Measurements from ENCODE around the gene DENND5A. TPM values are rescaled to one million over a fixed set of nuclear protein-coding genes. Genes with fewer than 3 reads are reported as not detected.
"Not testable (repeated sequence)": the region's sequence is repeated elsewhere in the genome, so short reads cannot be mapped to it uniquely, and the experiment has no call there.

DENND5A gene
- total RNA-seq, 1 experiment from 2014 or later: 67.5 TPM

DNA sequence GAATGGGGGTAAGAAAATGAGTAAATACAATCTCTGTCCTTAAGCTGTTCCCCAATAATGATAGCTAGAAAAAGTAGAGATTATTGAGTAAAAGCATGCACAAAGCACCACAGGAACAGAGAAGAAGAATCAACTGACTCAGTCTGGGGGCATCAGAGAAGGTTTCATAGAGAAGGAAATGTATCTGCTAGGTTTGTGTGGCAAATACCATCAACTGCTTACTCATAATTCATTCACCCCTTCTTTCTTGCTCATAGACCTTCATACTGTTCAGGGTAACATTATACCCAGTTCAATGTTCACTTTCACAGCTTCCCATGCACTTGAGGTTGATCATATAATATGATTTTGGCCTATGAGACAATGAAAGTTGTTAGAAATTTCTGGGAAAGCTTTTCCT, 88.6 kb downstream of the DENND5A start:
- DNase-seq (ENCODE audit: low read depth): no peak

DNA sequence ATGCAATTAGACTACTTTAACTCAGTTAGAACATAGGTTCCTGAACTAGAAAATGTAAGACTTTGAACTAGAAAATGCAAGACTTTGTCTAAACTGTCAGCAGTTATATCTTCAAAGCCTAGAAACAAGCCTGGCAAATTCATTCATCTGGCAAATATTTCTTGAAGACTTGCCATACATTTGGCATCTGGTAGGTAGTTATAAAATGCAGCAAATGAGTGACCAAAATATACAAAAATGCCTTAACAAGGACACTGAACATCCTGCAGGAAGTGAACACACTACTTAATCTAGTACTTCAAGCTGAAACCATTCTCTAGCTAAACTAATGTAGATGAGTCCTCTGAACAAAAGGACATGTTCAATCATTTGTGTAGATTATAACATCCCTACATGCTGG, 89.0 kb downstream of the DENND5A start:
- no peak for DNase-seq (ENCODE audit: low read depth)

GRCh38 chr11:9172389-9172788, 92.8 kb downstream of the DENND5A start:
- DNase-seq (ENCODE audit: low read depth): no peak

- peak; percentile 7 for DNase-seq (ENCODE audit: low read depth)
Observed at GRCh38 chr11:9170450-9170849, 94.7 kb downstream of the DENND5A start.

DNA sequence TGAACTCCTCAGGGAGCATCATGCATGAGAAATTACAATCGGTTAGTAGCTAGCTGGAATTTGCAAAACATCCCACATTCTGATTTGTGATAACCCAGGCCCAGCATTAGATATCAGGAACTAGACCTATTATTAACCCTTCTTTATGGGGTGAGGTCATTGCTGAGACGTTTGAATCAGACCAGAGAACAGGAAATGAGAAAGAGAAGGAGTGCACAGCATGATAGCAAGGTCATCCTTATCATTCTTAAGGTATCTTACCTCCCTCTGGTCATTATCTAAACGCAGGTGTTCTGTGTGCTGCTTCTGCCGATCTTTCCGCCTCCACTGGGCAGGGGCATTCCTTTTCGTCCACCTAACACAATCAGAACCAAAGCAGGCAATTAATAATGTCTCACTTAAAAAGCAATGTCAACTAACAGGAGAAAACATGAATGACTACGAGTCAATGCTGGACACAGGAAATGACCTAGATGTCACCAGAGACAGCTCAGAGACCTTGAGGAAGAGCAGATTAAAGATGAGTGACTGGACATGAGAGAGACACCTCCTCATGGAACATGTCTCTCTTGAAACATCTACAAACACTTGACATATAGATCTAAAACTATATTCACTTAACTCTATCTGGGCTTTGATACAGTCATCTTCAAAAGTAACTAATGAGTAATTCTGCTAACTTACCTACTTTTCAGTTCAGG, 95.4 kb downstream of the DENND5A start:
- no peak for DNase-seq (ENCODE audit: low read depth)

DNA sequence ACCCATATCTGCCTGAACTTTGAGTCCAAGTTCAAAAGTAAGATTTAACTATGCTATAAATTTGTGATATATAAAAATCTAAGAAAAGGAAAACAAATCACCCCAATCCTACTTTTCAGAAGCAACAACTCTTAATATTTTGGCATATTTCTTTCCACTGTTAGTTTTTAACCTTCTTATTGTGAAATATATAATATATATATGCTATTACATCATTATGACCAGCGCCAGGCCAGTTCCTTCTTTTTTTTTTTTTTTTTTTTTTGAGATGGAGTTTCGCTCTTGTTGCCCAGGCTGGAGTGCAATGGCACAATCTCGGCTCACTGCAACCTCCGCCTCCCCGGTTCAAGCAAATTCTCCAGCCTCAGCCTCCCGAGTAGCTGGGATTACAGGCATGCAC, 103.2 kb downstream of the DENND5A start:
- DNase-seq (ENCODE audit: low read depth): not testable (repeated sequence)

GRCh38 chr11:9160166-9160565, 105.0 kb downstream of the DENND5A start:
- no peak for DNase-seq (ENCODE audit: low read depth)

DNA sequence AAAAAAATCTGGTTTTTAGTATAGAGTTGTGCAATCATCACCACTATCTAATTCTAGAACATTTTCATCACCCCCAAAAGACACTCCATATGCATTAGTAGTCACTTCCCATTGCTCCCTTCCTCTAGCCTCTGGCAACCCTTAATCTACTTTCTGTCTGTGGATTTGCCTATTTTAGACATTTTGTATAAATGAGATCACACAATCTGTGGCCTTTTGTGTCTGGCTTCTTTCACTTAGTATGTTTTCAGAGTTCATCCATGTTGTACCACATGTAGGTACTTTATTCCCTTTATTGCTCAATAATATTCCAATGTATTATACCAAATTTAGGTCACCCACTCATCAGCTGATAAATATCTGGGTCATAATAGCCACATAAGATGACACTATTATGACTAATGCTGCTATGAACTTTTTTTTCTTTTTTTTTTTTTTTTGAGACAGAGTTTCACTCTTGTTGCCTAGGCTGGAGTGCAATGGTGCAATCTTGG, 106.2 kb downstream of the DENND5A start:
- DNase-seq (ENCODE audit: low read depth): no peak

GRCh38 chr11:9155930-9156329, 109.2 kb downstream of the DENND5A start:
- no peak for DNase-seq (ENCODE audit: low read depth)

- no peak for DNase-seq (ENCODE audit: low read depth)
Observed at GRCh38 chr11:9153651-9154050, 111.5 kb downstream of the DENND5A start.

GRCh38 chr11:9151631-9152030, 113.5 kb downstream of the DENND5A start:
- DNase-seq (ENCODE audit: low read depth): no peak

DNA sequence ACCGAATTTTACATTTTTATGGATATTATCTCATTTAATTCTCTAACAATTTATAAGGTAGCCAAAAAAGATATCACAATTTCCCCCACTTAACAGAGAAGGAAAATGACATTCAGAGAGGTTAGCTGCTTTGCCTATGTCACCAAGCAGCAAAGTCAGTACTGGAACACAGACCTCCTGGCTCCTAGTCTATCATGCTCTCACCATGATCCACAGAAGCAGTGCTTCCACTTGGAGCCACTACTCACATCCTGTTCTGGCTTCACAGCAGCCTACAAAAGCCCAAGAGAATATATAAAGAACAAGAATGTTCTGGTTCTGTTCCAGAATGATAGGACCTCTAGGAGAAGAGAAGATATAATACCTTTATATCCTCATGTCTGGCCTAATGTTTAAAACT, 114.2 kb downstream of the DENND5A start:
- DNase-seq (ENCODE audit: low read depth): no peak

- DNase-seq (ENCODE audit: low read depth): peak; percentile 68
Observed at GRCh38 chr11:9150501-9150900, 114.6 kb downstream of the DENND5A start.

- no peak for DNase-seq (ENCODE audit: low read depth)
Observed at GRCh38 chr11:9148727-9149126, 116.4 kb downstream of the DENND5A start.

DNA sequence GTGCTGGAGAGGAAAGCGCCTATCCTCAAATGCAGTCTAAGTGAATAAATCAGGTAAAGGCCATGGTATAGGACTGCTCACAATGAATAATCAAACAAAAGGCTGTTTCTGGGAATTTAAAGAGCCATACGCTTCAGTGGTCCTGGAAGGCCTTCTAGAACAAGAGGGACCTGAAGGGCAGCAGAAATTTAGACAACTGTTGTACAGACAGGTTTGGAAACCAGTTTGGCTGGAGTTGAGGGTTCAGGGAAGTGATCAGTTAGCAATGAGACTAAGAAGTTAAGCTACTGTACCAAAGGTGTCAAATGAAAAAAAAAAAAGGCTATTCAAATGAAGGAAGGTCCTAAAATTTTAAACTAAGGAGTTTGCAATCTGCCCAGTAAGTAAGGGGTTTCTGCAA, 117.1 kb downstream of the DENND5A start:
- DNase-seq (ENCODE audit: low read depth): no peak

DNA sequence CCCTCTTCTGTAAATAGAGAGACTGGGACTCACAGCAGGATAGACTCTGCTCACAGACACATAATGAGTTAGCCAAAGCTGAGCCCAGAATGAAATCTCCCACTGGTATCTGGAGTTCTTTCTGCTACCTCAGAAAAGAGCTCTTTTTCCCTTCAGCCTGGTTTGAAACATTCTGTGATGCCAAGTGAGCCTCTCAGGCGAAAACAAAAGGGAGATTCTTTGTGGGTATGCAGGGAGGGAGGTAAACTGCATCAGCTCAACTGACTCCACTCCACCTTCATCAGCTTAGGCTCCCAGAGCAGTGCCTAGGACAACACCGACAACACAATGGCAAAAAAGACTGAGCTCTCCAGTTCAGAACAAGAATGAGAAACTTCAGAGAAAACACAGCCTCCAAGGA, 118.7 kb downstream of the DENND5A start:
- no peak for DNase-seq (ENCODE audit: low read depth)

DNA sequence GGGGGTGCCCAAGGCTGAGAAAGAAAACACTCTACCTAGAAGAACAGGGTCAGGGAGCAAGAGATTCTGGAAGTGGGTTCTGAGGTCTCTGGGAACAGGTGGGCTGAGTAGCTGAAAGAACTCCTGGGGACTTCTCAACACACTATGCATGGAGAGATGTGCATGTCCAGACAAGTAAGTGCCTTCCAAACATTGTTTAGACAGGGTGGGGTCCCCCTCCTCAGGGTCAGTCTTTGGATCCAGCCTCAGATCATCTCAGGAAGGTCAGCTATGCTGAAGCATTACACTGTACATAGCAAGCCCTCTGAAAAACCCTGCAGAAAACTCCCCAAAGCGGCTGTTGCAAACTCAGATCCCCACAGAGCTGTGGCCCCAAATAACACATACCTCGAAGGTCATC, 119.9 kb downstream of the DENND5A start:
- DNase-seq (ENCODE audit: low read depth): no peak

DNA sequence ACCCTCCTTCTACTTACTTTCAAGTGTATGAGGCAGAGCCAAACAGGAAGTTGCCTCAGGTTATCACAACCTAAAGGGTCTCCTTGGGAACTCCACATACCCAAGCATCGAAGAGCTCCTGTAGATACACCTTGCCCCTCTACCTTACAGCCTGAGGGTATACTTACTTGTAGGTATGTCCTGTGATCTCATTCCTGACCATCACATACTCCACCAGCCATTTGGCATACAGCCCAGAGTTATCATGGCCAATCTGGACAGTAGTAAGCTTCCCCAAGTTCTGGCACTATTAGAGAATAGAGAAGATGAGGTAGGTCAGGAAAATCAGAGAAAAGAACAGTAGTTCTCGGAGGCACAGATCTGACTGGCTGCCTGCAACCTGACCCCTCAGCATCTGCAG, 120.3 kb downstream of the DENND5A start:
- no peak for DNase-seq (ENCODE audit: low read depth)

- no peak for DNase-seq (ENCODE audit: low read depth)
Observed at GRCh38 chr11:9143721-9144120, 121.4 kb downstream of the DENND5A start.

DNA sequence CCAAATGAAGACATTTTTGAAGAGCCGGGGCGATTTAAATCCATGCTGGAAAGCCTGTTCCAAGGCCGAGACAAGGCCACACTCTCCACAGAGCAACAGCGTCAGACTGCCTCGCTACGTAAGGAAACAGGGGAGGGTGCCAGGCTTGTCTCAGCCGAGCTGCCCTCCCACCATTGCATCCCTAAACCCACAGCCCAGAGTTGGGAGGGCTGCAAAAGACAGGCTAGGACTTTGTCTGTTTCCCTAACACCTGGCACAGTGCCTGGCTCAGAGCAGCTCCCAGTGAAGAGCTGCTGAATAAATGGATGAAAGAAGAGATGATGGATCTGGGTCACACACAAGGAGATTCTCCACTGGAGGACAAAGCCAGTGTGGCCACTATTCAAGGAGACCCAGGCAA, 122.4 kb downstream of the DENND5A start:
- no peak for DNase-seq (ENCODE audit: low read depth)

GRCh38 chr11:9141186-9141585, 124.0 kb downstream of the DENND5A start:
- no peak for DNase-seq (ENCODE audit: low read depth)

- peak; percentile 37 for DNase-seq (ENCODE audit: low read depth)
Observed at GRCh38 chr11:9139628-9140357, 125.4 kb downstream of the DENND5A start.
